Activated CD4-positive, CD25-positive, alpha-beta regulatory T cell treated with anti-CD3 and anti-CD28 coated beads, Interleukin-2, amount 50 U/mL, for 24 hours (primary cell): ENCODE results near the gene CYP26B1.

Source experiments
- ATAC-seq, 2 donors: fragments of 150-1000 bp; cut with Tn5 transposase; one replicate each; pipeline ENCODE4 v1.10.0; 2021; ENCODE audit warnings: mild to moderate bottlenecking in 1 of 2, moderate library complexity in 1 of 2

Gene CYP26B1

DNA sequence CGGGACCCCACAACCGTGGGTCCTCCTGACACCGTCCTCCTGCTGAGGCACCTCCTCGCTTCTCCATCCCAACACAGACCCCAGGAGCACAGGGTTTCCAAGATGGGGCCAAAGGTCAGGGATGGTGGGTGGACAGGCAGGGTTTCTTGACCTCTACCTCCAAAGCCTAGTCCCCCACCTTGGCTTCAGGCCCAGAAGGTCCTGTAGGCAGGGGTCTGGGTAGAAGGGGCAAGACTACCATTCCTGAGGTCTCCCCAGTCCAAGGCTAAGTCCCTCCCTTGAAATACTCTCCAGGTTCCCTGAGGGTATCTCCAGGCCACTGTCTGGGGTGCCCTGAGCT lies 7.1 kb downstream of the CYP26B1 start:
- no peak for ATAC-seq

DNA sequence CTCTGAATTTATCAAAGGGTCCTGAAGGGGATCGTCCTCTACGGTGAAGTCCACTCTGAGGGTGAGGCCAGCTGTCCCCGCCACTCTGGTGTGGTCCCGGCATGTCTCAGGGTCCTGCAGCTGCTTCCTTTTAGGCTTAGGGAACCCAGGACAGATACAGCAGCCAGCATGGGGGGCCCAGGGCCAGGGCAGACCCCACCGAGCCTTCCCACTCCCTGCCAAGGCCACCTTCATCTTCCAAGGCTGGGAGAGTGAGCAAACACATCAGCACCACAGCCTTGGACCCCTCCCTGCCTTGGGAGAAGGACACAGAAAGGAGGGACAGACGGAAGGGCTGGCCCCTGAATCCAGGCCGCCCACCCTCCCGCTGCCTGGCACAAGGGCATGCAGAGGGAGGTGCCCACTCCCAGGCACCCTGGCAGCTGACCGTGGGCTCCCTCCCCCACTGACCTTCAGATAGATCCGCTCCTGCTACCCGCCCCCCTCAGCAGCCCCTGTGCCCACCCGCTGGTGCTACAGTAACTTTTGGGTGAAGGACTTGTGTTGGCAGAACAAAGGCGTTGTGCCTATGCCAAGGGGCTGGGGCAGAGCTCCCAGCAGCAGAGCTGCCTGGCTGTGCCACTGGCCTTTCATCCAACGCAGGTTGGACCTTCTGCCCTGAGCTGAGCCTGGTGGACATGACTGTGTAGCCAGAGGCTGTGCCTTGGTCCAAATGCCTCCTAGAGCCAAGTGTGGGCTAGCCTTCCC lies 7.6 kb downstream of the CYP26B1 start:
- no peak for ATAC-seq

DNA sequence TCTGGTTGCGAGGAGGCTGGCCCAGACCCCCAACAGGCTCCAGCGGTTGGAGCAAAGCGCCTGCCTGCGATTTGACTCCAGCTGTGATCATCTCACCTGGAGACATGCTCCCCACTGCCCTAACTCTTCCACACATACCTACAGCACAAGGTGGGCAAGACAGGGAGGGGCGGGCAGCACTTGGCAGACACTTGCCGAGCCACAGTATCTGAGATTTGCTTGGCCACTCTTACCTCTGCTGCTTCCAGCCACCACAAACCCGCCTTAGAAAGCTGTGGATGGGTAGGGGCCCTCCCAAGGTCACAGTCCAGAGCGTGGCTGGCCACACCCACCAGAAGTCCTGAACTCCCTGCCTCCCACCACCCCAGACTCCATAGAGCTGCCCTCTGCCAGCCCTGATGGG lies 8.2 kb downstream of the CYP26B1 start:
- no peak for ATAC-seq

DNA sequence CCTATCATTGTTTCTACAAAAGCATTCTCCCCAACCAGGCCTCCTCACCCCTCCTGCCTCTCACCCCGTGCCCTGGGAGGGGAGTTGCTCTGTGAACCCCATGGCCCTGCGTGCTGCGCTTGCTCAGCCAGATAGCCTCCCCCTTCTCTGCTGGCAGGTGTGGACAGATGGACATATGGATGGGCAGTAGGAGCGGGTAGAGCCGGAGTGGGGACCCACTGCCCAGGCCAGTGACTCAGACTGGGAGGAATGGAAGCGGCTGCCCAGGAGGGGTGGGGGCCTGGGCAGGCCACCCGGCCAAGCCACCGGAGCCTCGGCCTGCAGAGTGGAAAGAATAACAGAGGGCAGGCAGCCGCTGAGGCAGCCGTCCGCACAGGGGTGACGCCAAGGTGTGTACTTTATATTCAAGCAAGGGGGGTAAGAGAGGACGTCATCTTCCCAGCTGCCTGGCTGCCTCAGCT lies 8.7 kb downstream of the CYP26B1 start:
- no peak for ATAC-seq

DNA sequence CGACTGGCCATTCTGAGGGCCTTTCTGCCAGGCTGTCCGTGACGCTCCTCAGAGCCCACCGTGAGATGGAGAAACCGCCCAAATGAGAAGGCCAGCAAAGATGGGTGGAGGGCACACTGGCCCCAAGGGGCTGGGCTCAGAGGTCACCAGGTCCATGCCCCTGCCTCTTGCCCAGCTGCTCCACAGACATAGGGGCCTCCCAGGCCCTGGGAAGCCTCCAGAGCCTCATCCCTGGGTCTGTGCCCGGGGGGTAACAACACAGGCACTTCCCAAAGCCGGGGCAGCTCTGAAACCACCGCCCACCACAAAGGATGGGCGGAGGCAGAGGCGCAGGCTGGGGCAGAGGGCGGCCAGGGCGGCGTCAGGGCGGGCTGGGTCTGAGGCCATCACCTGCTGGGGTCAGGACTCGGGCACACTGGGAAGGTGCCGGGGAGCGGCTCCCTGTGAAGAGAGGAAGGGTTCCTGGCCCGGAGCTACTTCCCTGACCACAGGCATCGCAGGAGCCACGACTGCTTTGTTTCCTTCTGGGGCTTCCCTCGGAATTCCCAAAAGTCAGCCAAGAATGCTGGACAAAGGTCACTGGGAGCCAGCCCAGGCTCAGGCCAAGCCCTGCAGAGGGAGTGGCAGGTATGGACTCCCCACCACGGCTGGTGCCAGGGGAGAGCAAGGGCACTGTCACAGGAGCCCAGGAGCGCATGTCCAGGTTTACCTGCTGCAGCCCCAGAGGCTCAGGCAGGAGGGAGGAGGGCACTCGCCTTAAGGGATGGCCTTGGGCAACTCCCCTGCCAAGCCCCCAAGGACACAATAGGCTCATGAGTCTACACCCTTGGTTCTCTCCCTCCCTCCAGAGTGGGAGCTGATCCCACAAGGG lies 9.4 kb downstream of the CYP26B1 start:
- no peak for ATAC-seq

DNA sequence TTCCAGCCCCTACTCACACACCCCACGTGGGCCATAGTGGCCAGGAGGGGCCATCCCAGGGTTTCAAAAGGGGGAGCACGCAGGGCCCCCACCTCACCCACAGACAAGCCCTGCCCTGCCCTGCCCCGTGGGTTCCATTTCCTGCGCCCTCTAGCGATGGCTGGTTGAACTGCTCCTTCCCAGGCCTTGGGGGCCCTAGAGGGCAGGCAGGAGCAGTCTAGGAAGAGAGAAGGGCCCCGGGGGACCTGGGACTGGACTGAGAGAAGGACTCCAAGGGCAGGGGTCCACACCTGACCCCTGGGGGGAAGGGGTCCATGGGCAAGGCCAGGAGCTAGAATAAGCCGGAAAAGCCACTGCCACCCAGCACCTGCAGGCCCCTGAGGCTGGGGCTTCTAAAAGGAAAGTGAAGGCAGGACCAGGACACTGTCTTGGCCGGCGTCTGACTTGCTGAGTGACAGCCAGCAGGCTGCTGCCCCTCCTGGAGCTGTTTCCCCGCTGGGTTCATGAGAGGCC lies 10.1 kb downstream of the CYP26B1 start:
- ATAC-seq = peak in 1 of 2 donors; percentile 61

DNA sequence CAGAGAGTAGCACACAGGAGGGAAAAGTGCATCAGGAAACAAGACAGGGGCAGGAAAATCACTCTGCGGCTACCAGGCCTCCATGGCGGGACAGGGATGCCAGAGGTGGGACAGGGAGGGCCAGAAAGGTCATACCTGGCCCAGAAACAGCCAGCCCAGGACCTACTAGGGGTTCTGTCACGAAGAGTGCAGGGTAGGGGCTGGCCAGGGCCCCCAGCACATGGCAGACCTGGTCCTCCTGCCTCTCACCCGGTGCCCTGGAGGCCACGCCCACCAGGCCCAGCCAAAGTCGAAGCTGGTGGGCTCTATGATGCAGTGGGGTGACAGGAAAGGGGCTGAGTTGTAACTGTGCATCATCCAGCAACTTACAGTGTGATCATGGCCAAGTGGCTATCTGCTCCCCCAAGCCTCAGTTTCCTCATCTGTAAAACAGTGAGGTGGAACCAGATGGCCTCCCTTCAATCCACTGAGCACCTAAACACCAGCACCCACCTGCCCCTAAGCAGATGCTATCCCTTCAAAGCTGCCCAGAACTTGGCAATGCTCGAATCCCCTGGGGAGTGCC lies 10.6 kb downstream of the CYP26B1 start:
- no peak for ATAC-seq

DNA sequence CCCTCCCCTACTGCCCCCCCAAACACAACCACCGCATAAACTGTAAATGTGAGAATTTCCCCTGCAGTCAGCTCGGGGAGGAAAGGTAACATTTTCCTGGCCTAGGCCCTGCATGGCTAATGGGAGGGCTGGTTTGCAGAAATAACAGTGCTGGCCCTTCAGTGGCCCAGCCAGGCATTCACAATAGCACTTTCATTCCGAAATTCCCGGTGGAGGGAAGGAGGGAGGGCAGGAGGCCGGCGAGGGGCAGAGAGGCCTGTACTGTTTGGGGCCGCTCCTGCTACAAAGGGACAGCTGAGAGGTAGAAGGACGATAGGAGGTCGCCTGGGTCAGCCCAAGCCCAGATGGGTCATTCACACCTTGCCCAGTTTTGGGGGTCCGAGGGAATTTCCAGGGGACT lies 11.3 kb downstream of the CYP26B1 start:
- no peak for ATAC-seq

DNA sequence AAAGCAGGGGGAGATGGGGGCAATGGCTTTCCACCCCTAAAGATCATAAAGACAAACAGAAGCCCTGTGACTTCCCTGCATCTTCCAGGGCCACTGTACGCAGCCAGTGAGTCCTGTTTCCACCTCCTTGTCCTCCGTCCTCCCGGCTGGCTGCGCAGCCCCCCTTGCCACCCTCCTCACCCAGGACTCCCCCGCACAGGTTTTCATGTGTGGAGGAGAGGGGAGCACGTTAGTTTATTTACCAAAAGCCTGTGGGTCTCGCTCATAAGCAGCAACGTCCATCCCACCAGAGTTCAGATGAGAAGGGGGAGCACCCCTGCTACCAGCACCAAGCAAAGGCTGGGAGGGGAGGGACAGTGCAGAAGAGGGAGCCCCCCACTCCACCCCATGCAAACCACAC lies 11.7 kb downstream of the CYP26B1 start:
- ATAC-seq = no peak

DNA sequence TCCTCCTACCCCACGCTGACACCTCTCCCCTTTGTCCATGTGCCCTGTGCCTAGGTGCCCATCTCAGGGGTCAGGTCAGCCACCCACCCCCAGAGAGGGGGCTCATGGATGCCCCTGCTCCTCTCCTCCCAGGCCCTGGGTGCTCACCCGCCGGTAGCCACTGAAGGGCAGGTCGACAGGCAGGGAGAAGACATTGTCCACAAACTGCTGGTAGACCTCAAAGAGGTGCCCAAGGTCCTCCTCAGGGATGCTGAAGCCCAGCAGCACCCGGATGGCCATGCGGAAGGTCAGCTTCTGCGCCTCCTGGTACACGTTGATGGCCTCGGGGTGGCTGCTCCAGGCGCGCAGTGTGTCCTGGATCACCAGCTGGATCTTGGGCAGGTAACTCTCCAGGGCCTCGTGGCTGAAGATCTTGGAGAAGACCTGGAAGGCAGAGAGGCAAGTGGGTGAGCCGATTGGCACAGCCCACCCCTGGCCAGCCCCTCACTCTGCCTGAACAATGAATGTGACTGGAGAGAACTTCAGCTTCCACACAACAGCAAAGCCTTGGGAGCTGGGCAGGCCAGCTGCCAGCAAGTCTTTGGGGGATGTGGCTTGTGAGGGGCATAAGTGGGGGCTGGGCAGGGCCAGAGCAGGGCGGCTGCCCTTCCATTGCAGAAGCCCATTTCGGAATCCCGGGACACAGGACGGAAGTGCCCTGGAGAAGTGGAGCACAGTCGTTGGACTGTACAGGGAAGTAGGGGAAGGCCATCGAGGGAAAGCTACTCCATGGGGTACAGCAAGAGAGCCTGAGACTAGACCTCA lies 12.5 kb downstream of the CYP26B1 start:
- ATAC-seq = no peak

DNA sequence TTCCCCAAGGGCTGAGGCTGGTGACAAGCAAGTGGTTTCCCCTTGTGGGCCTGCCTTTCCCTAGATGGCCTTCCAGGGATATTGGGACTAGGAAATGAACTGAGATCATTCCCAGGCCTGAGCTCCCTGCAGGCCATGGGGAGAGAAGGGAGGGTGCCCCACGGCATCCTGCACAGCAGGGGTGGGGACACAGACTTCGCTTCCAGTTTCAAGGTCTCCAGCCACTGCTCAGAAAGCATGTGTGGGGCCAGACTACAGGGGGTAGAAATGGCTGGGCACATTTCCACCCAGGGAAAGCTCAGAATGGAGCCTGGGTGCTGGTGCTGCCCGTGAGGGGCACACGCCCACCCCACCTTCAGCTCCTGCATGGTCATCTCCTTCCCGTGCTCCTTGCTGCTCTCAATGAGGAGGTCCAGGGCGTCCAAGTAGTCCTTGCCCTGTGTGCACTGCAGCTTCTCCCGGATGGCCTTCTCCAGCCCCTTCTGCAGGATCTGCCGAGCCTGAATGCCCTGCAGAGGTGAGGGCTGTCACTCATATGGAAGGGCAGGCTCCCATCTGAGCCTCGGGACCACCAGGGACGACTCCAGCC lies 13.2 kb downstream of the CYP26B1 start:
- no peak for ATAC-seq

DNA sequence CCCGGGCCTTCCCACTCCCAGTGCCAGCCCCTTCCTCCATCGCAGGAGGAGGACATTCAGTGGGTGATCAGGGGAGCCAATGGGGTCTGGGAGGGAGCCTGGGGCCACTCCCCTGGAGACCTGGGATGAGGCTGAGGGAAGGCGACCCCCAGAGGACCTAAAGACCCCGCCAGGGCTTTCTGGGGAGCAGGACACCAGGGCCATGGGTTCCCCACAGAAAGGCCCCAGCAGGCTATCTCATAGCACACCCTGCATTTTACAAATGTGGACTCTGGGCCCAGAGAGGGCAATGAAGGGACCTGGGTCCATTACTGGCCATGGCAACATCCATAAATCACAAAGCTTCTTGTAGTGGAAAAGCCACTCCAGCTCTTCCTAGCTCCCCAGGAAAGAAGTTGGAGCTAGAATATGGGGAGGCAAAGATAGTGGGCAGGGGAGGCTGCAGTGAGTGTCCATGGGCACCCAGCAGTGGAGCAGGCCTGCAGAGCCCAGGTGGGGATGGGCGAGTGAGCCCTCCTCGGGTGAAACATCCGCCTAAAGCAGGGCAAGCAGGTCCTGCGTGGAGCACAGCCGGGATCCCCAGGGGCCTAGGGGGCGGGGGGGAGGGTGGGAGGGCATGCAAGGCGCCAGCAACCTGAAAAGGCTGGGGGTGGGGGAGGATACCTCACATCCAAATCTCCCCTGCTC lies 13.8 kb downstream of the CYP26B1 start:
- ATAC-seq = no peak

DNA sequence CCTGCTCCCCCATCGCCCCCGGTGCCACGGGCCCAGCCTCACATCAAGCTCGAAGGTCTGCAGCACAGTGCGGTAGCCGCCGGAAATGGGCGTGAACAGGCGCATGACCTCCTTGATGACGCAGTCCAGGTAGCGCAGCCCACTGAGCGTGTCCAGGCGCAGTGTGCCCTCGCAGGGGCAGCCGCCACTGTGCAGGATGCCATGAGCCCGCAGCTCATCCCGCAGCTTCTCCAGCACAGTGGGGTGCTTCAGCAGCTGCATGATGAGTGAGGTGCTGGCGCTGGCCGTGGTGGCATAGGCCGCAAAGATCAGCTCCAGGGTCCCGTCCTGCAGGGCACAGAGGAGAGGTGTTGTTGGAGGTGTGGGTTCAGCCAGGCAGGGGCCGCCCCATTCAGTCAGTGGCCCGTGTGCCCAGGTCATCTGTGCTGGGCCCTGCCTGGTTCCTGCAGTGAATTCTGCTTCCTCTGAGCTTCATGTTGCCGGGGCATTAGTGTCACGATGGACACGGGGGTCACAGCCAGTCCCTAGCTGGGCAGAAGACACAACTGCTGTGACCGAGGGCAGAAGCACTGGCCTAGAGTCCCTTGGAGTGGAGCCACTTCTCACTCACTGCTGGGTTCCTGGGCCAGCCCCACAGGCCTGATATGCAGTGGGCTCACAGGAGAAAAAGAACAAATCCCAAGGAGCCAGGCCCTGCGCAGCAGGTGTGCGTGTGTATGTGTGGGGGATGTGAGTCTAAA lies 14.5 kb downstream of the CYP26B1 start:
- ATAC-seq = no peak

DNA sequence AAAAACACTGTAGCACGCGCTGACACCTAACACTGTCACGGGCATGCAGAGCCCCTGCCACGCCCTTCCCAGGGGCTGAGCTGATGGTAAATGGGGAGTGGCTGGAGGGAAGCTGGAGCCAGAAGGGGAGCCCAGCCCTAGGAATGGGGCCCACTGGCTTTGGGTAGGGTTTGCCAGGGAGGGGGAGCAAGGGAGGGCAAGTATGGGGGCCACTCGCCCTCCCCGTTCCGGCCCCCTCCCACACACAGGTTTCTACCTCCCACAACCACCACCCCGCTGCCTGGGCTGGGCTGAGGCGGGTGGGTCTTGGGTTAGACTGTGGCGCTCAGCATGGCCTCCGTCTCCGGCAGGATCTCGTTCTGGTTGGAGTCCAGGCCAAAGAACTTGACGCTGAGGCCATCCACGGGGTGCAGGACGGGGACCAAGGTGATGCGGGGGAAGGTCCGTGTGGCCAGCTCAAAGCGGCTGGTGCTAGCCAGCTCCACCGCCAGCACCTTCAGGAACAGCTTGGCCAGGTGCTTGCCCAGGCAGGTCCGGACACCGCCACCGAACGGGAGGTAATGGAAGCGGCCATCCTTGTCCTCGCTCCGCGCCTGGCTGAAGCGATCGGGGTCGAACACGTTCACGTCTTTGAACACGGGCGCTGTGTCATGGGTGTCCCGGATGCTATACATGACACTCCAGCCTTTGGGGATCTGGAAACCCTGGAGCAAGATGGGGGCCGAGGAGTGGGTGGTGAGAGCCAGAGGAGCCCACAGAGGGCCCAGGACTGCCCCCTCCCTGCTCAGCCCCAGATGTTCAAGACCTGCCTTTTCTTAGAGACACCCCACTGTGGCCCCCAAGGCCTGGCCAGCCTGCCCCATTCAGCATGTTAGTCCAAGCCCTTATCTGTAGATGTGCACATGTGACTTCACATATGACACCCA lies 15.5 kb downstream of the CYP26B1 start:
- no peak for ATAC-seq

DNA sequence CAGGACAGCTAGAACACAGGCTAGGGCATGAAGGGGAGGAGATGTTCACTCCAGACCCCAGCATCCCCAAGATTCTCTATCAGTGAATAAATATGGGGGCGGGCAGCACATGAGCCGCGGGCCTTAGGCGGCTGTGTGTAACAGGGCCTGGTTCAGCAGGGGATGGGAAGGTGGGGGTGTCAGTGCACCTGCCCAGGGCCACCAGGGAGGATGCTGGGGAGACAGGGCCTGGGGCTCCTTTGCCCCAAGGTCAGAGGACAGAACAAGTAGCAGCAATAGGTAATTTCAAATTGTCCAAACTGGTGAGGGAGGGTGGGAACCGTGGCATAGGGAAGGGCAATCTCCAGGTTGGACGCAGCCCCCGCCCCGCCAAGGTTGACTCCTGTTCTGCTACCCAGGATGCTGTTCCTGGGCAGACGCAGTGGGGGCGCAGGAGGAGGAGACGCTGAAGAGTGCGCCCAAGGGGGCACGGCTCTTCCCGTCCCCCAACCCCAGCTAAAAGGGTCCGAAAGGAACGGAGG lies 16.2 kb downstream of the CYP26B1 start:
- no peak for ATAC-seq

DNA sequence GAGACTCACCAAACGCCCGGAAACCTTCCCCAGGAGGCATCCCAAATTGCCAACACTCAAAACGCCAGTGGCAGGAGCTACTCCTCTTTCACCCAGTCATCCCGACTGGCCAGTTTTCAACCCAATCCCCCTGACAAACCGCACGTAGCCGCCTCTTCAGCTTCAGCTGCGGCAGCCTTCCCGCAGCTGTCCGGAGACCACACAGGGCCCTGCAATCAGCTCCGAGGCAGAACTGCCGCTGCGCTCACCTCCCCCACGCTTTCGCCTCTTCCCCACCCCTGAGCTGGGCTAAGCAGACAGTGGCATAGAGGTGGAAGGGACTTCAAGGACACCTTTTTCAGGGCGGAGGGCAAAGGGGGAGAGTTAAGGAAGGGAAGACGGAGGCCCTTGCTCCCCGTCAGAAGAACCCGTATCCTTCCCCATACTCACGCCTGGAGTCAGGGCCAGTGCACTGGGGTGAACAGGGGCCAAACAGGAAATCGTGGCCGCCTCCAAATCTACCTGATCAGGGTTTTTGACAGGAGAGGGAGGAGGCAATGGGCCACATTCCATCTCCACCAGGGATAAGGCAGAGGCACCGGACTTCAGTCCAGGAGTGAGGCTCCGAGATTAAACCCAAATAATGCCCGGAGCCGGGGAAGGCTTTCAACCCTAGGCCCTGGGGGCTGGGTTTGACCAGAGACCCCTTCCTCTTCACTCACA lies 16.9 kb downstream of the CYP26B1 start:
- no peak for ATAC-seq

DNA sequence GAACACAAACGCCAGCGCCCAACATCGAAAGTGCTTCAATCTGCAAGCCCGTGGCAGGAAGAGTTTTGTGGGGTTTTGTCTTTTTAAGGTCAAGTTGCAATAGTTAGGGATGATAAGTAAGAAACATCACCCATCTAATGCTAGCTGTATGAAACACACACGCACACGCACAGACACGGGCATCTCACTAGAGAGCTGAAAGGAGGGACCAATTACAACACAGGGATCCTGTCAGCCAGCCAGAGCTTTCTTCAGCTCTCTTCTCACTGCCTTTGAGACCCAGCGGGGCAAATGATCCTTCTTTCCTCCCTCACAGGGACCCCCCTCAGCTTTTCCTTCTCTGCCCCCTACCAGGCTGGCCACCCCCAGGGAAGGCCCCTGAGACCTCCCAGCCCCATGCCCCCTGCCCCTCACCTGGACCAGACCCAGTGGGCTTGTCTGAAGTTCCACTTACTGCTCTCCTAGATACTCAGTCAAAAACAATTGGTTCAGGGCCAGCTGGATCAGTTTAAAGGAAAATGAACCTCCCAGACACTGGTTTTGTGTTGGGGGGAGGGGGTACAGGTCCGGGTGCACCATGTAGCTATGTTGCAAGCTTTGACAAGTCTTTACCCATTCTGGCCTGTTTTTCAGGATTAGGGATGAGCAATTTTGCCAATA lies 17.9 kb downstream of the CYP26B1 start:
- ATAC-seq = no peak

DNA sequence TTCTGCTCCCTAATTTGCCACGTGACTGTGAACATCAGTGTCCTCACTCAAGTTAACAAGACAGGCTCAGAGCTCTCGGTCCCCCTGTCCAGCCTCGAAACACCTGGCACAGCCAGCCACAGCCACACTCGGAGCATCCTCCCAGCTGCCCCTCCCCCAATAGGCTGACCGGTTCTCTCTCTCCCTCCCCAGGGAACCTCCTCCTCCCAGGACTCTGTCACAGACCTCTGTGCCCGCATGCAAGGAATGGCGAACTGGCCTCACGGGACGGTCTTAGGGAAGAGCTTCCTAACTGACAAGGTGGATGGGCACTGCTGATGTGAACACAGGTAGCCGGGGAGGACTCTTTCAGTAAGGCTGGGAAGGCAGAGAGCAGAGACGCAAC lies 18.8 kb downstream of the CYP26B1 start:
- ATAC-seq = no peak
